Measurements from ENCODE around the gene PGD.
"Not testable (repeated sequence)": the region's sequence is repeated elsewhere in the genome, so short reads cannot be mapped to it uniquely, and the experiment has no call there.

DNA sequence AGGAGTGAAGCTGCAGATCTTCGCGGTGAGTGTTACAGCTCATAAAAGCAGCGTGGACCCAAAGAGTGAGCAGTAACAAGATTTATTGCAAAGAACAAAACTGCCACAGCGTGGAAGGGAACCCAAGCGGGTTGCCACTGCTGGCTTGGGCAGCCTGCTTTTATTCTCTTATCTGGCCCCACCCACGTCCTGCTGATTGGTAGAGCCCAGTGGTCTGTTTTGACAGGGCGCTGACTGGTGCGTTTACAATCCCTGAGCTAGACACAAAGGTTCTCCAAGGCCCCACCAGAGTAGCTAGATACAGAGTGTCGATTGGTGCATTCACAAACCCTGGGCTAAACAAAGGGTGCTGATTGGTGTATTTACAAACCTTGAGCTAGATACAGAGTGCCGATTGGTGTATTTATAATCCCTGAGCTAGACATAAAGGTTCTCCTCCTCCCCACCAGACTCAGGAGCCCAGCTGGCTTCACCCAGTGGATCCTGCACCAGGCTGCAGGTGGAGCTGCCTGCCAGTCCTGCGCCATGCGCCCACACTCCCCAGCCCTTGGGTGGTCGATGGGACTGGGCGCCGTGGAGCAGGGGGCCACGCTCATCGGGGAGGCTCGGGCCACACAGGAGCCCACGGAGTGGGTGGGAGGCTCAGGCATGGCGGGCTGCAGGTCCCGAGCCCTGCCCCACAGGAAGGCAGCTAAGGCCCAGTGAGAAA is 27.1 kb downstream of the PGD start:
- TF ChIP-seq, protein P1, sequence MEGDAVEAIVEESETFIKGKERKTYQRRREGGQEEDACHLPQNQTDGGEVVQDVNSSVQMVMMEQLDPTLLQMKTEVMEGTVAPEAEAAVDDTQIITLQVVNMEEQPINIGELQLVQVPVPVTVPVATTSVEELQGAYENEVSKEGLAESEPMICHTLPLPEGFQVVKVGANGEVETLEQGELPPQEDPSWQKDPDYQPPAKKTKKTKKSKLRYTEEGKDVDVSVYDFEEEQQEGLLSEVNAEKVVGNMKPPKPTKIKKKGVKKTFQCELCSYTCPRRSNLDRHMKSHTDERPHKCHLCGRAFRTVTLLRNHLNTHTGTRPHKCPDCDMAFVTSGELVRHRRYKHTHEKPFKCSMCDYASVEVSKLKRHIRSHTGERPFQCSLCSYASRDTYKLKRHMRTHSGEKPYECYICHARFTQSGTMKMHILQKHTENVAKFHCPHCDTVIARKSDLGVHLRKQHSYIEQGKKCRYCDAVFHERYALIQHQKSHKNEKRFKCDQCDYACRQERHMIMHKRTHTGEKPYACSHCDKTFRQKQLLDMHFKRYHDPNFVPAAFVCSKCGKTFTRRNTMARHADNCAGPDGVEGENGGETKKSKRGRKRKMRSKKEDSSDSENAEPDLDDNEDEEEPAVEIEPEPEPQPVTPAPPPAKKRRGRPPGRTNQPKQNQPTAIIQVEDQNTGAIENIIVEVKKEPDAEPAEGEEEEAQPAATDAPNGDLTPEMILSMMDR (IDR thresholded peaks at IDR 0.05; ENCODE audit: insufficient read depth, low read length, poor library complexity, severe bottlenecking), result not testable (repeated sequence)
- not testable (repeated sequence) for TF ChIP-seq EZH2phosphoT487 (conservative IDR thresholded peaks at IDR 0.05; ENCODE audit: low read length)

Measured in SU-DHL-6 (cell line).